ENCODE measurements around the gene LIMK2. TPM values are rescaled to one million over a fixed set of nuclear protein-coding genes. Genes with fewer than 3 reads are reported as not detected.
A peak's percentile ranks its signal among the peaks of the same experiment; 100 is the strongest.
"Not testable (repeated sequence)": the region's sequence is repeated elsewhere in the genome, so short reads cannot be mapped to it uniquely, and the experiment has no call there.

The LIMK2 gene
- total and polyA plus RNA-seq, 7 experiments from 2014 or later, result 13.1 to 49.9 (median 26.2) TPM

DNA sequence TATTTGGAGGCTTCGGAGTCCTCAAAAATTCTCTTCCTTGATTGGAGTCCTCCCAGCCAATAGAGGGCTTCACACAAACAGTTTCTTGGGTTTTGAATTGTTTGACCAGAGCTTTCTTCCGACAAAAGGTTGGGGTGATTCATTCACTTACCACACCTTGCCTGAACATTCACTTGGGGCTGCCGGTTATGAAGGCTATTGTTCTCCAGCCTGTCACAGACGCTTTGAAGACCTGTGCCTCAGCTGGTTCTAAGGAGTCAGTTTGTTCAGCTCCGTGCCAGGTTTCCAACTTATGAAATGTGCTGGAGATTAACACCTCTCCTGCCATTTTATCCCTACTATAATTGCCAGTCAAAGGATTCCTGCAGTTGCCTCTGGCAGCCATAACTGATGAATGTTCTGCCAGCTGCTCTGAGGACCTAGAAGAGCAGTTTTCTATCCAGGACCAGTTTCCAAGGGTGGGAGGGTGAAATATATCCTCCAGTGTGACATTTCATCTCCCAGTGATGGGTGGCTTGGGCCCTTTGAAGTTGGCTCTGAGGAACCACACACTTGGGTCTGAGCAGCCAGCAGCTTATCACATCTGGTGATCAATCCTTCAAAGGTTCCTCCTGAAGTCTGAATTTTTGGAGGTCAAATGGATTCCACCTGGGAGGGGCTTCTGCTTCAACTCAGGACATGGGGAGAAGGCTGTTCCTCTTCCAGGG is 31.4 kb downstream of the LIMK2 start:
- Mint-ChIP-seq H3K27me3 (no peaks in the 10 kb centered on the region), H3K4me3 (no peak overlapping the region), H3K9me3 (no peaks in the 10 kb centered on the region), H3K4me1 (peaks cover 14 to 49% (median 29%) of the 10 kb centered on the region in 7 donors), H3K27ac (no peak overlapping the region), H3K36me3 (peaks cover 3 to 12% (median 7%) of the 10 kb centered on the region in 5 donors)
- intact Hi-C loops (cut with micrococcal nuclease), result no loop called here
- ATAC-seq (no peak), DNase-seq (no peak)
- ChIA-PET POLR2A (interaction anchor here (0.8 to 0.9 kb wide), 2 partner anchors 39 to 48 kb away, joined by 3 to 5 read pairs; no protein-coding TSS in a partner anchor), CTCF (interaction anchor here (1.3 to 1.4 kb wide), 2 partner anchors 29 kb away, joined by 4 read pairs; no protein-coding TSS in a partner anchor)
- no peaks in the 10 kb centered on the region for H3K9me3 ChIP-seq (ENCODE audit: control insufficient read depth in 2 of 3, low read length in 3 of 3)
- H3K36me3 ChIP-seq (ENCODE audit: control insufficient read depth in 2 of 3, insufficient read depth in 3 of 3, low read length in 3 of 3), result peaks cover 0 to 10% (median 4%) of the 10 kb centered on the region in 3 experiments
- no peaks in the 10 kb centered on the region for H3K27me3 ChIP-seq (ENCODE audit: control insufficient read depth in 2 of 2, insufficient read depth in 2 of 2, low read length in 2 of 2)
- H3K27ac ChIP-seq (ENCODE audit: low read depth, low read length), result no peak overlapping the region
- peaks cover 9 to 10% of the 10 kb centered on the region in 2 donors for H3K4me1 ChIP-seq (ENCODE audit: control insufficient read depth in 2 of 2, insufficient read depth in 2 of 2, low read length in 2 of 2)
- H3K4me3 ChIP-seq (ENCODE audit: low read length), result no peak overlapping the region

DNA sequence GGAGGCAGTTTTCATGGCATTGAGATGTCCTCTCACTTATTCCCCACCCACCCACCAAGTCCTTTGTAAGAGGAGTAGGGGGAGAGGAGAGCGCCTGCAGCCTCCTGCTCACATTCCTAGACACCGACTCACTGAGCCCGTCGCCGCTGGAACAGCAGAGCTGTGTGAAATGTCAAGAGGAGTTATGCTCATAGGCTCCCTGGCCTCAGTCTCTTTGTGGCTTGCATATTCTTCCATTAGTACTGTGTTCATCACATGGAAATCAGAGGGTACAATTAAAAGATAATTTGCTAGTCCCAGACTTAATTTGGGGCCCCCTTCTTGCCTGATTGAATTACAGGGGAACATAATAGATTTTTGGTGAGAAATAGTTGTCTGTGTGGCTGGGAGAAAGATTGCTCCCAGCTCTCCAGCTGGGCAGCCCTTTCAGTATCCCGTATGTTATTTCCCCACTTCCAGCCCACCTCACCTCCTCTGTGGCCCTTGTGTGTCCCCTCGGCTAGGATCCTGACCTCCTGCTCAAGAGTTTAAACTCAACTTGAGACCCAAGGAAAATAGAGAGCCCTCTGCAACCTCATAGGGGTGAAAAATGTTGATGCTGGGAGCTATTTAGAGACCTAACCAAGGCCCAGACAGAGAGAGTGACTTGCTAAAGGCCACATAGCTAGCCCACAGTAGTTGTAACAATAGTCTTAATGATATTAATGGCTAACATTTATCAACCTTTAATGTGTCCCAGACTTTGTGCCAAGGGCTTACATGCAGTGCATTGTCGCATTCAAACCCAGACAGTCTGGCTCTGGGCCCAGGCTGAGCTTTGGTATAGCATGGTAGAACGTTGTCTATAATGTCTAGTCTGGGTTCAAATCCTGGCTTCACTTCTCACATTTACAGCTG is 32.2 kb downstream of the LIMK2 start:
- H3K4me3 ChIP-seq (ENCODE audit: low read length), result no peak overlapping the region
- ChIA-PET CTCF (interaction anchor here (1.0 to 1.4 kb wide), 2 partner anchors 9 to 28 kb away, joined by 4 read pairs; no protein-coding TSS in a partner anchor), POLR2A (interaction anchor here (0.8 to 0.9 kb wide), 2 partner anchors 38 to 47 kb away, joined by 3 to 5 read pairs; no protein-coding TSS in a partner anchor)
- H3K4me1 ChIP-seq (ENCODE audit: control insufficient read depth in 2 of 2, insufficient read depth in 2 of 2, low read length in 2 of 2), result peaks cover 9 to 17% of the 10 kb centered on the region in 2 donors
- DNase-seq, result no peak
- no peaks in the 10 kb centered on the region for H3K27me3 Mint-ChIP-seq
- no peak overlapping the region for H3K4me3 Mint-ChIP-seq
- no peaks in the 10 kb centered on the region for H3K9me3 ChIP-seq (ENCODE audit: control insufficient read depth in 2 of 3, low read length in 3 of 3)
- peak overlapping the region in 4 of 9 donors; percentile 14 to 77 (median 32) for H3K27ac Mint-ChIP-seq
- H3K36me3 ChIP-seq (ENCODE audit: control insufficient read depth in 2 of 3, insufficient read depth in 3 of 3, low read length in 3 of 3), result peaks cover 0 to 10% (median 4%) of the 10 kb centered on the region in 3 experiments
- no peaks in the 10 kb centered on the region for H3K27me3 ChIP-seq (ENCODE audit: control insufficient read depth in 2 of 2, insufficient read depth in 2 of 2, low read length in 2 of 2)
- no peaks in the 10 kb centered on the region for H3K9me3 Mint-ChIP-seq
- intact Hi-C loops (cut with micrococcal nuclease), result no loop called here
- ATAC-seq, result no peak
- H3K4me1 Mint-ChIP-seq, result peaks cover 14 to 51% (median 35%) of the 10 kb centered on the region in 7 donors
- H3K36me3 Mint-ChIP-seq, result peaks cover 3 to 12% (median 7%) of the 10 kb centered on the region in 5 donors
- H3K27ac ChIP-seq (ENCODE audit: low read depth, low read length), result no peak overlapping the region

DNA sequence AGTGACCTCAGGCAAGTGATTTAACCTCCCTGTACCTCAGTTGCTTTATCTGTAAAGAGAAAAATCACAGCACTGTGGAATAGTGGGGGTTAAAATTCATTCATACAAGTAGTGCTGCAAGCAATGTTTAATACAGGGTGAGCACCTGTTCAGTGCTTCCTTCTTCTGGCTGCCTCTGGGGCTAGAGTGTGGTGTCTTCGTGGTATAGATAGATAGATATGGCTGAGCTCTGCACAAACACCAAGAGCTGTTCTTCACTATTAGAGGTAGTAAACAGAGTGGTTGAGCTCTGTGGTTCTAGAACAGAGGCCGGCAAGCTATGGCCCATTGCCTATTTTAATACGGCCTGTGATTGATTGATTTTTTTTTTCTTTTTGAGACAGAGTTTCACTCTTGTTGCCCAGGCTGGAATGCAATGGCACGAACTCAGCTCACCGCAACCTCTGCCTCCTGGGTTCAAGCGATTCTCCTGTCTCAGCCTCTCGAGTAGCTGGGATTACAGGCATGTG is 32.9 kb downstream of the LIMK2 start:
- intact Hi-C loops (cut with micrococcal nuclease), result loop anchor here in 1 of 2 donors (5.0 kb wide), 1 partner anchor 33 kb away; the partner anchor contains the start of gene LIMK2
- peaks cover 15 to 47% (median 29%) of the 10 kb centered on the region in 7 donors for H3K4me1 Mint-ChIP-seq
- CTCF ChIA-PET, result interaction anchor here (1.0 to 1.4 kb wide), 2 partner anchors 10 to 28 kb away, joined by 4 read pairs; no protein-coding TSS in a partner anchor

DNA sequence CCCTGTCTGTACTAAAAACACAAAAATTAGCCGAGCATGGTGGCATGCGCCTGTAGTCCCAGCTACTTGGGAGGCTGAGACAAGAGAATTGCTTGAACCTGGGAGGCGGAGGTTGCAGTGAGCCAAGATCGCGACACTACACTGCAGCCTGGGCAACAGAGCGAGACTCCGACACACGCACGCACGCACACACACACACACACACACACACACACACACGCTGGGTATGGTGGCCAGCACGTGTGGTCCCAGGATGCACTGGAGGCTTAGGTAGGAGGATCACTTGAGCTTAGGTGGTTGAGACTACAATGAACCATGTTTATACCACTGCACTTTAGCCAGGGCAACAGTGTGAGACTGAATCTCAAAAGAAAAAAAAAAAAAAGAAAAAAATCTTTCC is 33.9 kb downstream of the LIMK2 start:
- Mint-ChIP-seq H3K36me3 (peaks cover 0 to 12% (median 7%) of the 10 kb centered on the region in 5 donors), H3K4me1 (peaks cover 13 to 42% (median 28%) of the 10 kb centered on the region in 7 donors), H3K27ac (peak overlapping the region in 1 of 9 donors; percentile 5)
- H3K36me3 ChIP-seq (ENCODE audit: control insufficient read depth in 2 of 3, insufficient read depth in 3 of 3, low read length in 3 of 3); H3K27me3 ChIP-seq (ENCODE audit: control insufficient read depth in 2 of 2, insufficient read depth in 2 of 2, low read length in 2 of 2); DNase-seq; H3K4me3 ChIP-seq (ENCODE audit: low read length); H3K27me3 Mint-ChIP-seq; H3K9me3 Mint-ChIP-seq; H3K27ac ChIP-seq (ENCODE audit: low read depth, low read length); H3K4me3 Mint-ChIP-seq; ATAC-seq; H3K9me3 ChIP-seq (ENCODE audit: control insufficient read depth in 2 of 3, low read length in 3 of 3): not testable (repeated sequence)
- intact Hi-C loops (cut with micrococcal nuclease), result loop anchor here in 1 of 2 donors (5.0 kb wide), 1 partner anchor 34 kb away; the partner anchor contains the start of gene LIMK2
- ChIA-PET POLR2A (interaction anchor here (1.3 to 4.0 kb wide), 2 partner anchors 32 to 45 kb away, joined by 5 to 38 read pairs; partner anchors contain the start of gene PIK3IP1), CTCF (interaction anchor here (0.9 kb wide), 1 partner anchor 27 kb away, joined by 4 read pairs; no protein-coding TSS in a partner anchor)
- H3K4me1 ChIP-seq (ENCODE audit: control insufficient read depth in 2 of 2, insufficient read depth in 2 of 2, low read length in 2 of 2), result peaks cover 9 to 17% of the 10 kb centered on the region in 2 donors

More for the DNA sequence above, 32.9 kb downstream of the LIMK2 start:
- peaks cover 3 to 12% (median 7%) of the 10 kb centered on the region in 5 donors for H3K36me3 Mint-ChIP-seq
- no peak overlapping the region for H3K27ac ChIP-seq (ENCODE audit: low read depth, low read length)
- H3K9me3 Mint-ChIP-seq, result no peaks in the 10 kb centered on the region
- DNase-seq, result no peak
- H3K9me3 ChIP-seq (ENCODE audit: control insufficient read depth in 2 of 3, low read length in 3 of 3), result no peaks in the 10 kb centered on the region
- no peak overlapping the region for H3K4me3 Mint-ChIP-seq
- ATAC-seq, result no peak
- no peak overlapping the region for H3K4me3 ChIP-seq (ENCODE audit: low read length)
- H3K4me1 ChIP-seq (ENCODE audit: control insufficient read depth in 2 of 2, insufficient read depth in 2 of 2, low read length in 2 of 2), result peaks cover 9 to 17% of the 10 kb centered on the region in 2 donors
- no peaks in the 10 kb centered on the region for H3K27me3 ChIP-seq (ENCODE audit: control insufficient read depth in 2 of 2, insufficient read depth in 2 of 2, low read length in 2 of 2)
- H3K27me3 Mint-ChIP-seq, result no peaks in the 10 kb centered on the region
- H3K27ac Mint-ChIP-seq, result peak overlapping the region in 4 of 9 donors; percentile 5 to 54 (median 34)
- peaks cover 0 to 10% (median 4%) of the 10 kb centered on the region in 3 experiments for H3K36me3 ChIP-seq (ENCODE audit: control insufficient read depth in 2 of 3, insufficient read depth in 3 of 3, low read length in 3 of 3)
- POLR2A ChIA-PET, result no interaction called here

DNA sequence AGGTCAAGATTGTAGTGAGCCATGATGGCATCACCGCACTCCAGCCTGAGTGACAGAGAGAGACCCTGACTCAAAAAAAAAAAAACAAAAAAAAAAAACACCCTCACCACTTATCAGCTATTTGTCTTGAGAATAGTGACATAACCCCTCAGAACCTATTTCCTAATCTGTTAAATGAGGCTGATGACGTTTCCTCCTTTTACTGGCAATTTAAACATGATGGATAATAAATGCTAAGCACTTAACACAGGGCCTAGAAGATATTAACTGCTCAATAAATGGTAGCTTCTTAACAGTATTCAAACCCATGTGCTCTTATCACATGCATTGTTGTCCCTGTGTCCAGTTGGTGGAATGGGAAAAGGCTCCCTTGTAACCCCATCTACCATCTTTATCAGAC is 34.6 kb downstream of the LIMK2 start:
- Mint-ChIP-seq H3K27ac (peak overlapping the region in 4 of 9 donors; percentile 62 to 86 (median 67)), H3K27me3 (no peaks in the 10 kb centered on the region), H3K36me3 (peaks cover 0 to 9% (median 4%) of the 10 kb centered on the region in 5 donors), H3K9me3 (no peaks in the 10 kb centered on the region), H3K4me3 (peak overlapping the region in 4 of 10 donors; percentile 15 to 50 (median 22)), H3K4me1 (peaks cover 10 to 42% (median 28%) of the 10 kb centered on the region in 7 donors)
- Histone ChIP-seq H3K36me3 (ENCODE audit: control insufficient read depth in 2 of 3, insufficient read depth in 3 of 3, low read length in 3 of 3) (peaks cover 0 to 1% (median 0%) of the 10 kb centered on the region in 3 experiments), H3K4me3 (ENCODE audit: low read length) (no peak overlapping the region), H3K9me3 (ENCODE audit: control insufficient read depth in 2 of 3, low read length in 3 of 3) (no peaks in the 10 kb centered on the region), H3K27me3 (ENCODE audit: control insufficient read depth in 2 of 2, insufficient read depth in 2 of 2, low read length in 2 of 2) (no peaks in the 10 kb centered on the region), H3K4me1 (ENCODE audit: control insufficient read depth in 2 of 2, insufficient read depth in 2 of 2, low read length in 2 of 2) (peaks cover 9 to 17% of the 10 kb centered on the region in 2 donors), H3K27ac (ENCODE audit: low read depth, low read length) (no peak overlapping the region)
- ATAC-seq (no peak), DNase-seq (no peak)
- ChIA-PET POLR2A (interaction anchor here (0.9 to 4.0 kb wide), 5 partner anchors 9 to 44 kb away, joined by 3 to 38 read pairs (median 5); partner anchors contain the start of gene PIK3IP1), CTCF (interaction anchor here (0.9 to 1.4 kb wide), 3 partner anchors 14 to 35 kb away, joined by 3 to 4 read pairs (median 4); partner anchors contain the start of gene LIMK2)
- intact Hi-C loops (cut with micrococcal nuclease), result loop anchor here in 1 of 2 donors (5.0 kb wide), 1 partner anchor 34 kb away; the partner anchor contains the start of gene LIMK2

All from naive thymus-derived CD4-positive, alpha-beta T cell (primary cell).